Kidney epithelial cell (primary cell): ENCODE data around the gene CHST11. TPM values are rescaled to one million over a fixed set of nuclear protein-coding genes. Genes with fewer than 3 reads are reported as not detected.

Experiments
- DNase-seq: peaks from one replicate; pipeline ENCODE4 v3.0.0-alpha.2; 2010; ENCODE audit warnings: low read depth
- H3K27me3 ChIP-seq: 2 replicates; pipeline ENCODE4 v1.6.0; 2011; ENCODE audit warnings: low read length; ENCODE audit not compliant: control insufficient read depth, insufficient read depth
- H3K36me3 ChIP-seq: 2 replicates; pipeline ENCODE4 v1.5.1; 2011; ENCODE audit warnings: low read length; ENCODE audit not compliant: control insufficient read depth, insufficient read depth
- H3K4me3 ChIP-seq: 2 replicates; pipeline ENCODE4 v1.5.1; 2011; ENCODE audit warnings: low read depth, mild to moderate bottlenecking, control low read depth, low read length
- total RNA-seq: library from RNA; depleted of rRNA; stranded (reverse); fragments of >200 nt; gene quantifications from 2 replicates; pipeline ENCODE4 v1.2.3, GENCODE V29; 2015
- TF ChIP-seq, protein P1 (sequence below): IDR thresholded peaks from 2 replicates; pipeline ENCODE4 v1.5.1; 2011; ENCODE audit warnings: mild to moderate bottlenecking, moderate library complexity, low read length, control low read depth, inconsistent platforms; ENCODE audit not compliant: insufficient read depth, poor library complexity, severe bottlenecking

CHST11 gene
- total RNA-seq, 1 donor from 2014 or later = 32.6 TPM

DNA sequence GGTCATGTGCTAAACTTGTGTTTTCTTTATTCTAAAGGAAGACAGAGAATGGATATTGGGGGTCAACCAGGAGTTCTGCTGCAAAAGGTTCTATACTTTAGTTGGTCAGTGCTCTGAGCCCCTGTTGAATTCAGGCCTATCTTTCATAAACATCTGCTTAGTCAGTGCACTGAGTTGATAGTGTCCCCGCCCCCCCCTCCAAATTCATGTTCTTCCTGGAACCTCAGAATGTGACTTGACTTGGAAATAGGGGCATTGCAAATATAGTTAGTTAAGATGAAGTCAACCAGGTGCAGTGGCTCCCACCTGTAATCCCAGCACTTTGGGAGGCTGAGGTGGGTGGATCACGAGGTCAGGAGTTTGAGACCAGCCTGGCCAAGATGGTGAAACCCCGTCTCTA, 23.3 kb downstream of the CHST11 start:
- TF ChIP-seq, protein P1, sequence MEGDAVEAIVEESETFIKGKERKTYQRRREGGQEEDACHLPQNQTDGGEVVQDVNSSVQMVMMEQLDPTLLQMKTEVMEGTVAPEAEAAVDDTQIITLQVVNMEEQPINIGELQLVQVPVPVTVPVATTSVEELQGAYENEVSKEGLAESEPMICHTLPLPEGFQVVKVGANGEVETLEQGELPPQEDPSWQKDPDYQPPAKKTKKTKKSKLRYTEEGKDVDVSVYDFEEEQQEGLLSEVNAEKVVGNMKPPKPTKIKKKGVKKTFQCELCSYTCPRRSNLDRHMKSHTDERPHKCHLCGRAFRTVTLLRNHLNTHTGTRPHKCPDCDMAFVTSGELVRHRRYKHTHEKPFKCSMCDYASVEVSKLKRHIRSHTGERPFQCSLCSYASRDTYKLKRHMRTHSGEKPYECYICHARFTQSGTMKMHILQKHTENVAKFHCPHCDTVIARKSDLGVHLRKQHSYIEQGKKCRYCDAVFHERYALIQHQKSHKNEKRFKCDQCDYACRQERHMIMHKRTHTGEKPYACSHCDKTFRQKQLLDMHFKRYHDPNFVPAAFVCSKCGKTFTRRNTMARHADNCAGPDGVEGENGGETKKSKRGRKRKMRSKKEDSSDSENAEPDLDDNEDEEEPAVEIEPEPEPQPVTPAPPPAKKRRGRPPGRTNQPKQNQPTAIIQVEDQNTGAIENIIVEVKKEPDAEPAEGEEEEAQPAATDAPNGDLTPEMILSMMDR = no peak
- no peak for DNase-seq
- no peaks in the 10 kb centered on the region for H3K36me3 ChIP-seq
- no peaks in the 10 kb centered on the region for H3K27me3 ChIP-seq
- H3K4me3 ChIP-seq = no peak overlapping the region

DNA sequence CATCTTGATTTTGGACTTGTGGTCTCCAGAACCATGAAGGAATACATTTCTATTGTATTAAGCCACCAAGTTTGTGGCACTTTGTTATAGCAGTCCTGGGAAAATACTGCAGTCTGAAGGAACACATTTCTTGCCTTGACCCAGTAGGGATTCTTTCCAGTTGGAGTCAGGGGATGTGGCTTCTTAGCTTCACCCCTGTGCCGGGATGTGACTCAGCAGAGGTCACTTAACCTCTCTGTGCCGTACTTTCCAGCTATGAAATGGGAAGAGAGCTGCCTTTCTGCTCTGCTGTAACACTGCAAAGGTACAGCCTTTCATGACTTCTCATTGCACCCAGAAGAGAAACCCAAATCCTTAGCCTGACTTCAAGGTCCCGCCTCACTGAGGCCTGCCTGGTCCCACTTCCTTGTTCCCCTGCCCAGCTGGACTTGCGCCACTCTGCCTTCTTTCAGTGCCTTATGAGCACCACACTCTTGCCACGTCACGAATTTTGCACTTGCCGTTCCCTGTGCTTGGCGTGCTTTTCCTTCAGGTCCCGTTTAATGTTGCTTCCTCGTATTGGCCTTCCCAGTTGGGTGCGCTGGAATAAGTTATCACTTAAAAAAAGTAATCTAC, 24.2 kb downstream of the CHST11 start:
- Histone ChIP-seq H3K4me3 (no peak overlapping the region), H3K27me3 (no peaks in the 10 kb centered on the region), H3K36me3 (no peaks in the 10 kb centered on the region)
- DNase-seq = no peak
- TF ChIP-seq, protein P1 = no peak

DNA sequence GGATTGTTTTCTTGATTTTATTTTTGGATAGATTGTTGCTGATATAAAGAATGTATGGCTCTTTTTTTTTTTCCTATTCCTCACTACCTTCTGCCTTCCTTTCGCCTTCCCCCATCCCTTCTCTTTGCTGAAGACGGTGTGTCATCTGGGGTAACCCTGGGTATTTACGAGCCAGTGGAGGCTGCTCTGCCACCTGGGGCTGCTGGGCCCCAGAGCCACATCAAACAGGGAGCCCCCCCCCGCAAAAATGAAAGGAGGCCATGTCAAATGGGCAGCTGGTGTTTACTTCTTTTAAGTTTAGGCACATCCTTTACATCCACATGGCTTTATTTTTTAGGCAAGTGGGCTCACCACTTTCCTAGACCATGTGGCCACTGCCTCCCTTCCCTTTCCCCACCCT, 25.4 kb downstream of the CHST11 start:
- DNase-seq = no peak
- Histone ChIP-seq H3K27me3 (no peaks in the 10 kb centered on the region), H3K4me3 (no peak overlapping the region), H3K36me3 (no peaks in the 10 kb centered on the region)
- TF ChIP-seq, protein P1 = no peak

DNA sequence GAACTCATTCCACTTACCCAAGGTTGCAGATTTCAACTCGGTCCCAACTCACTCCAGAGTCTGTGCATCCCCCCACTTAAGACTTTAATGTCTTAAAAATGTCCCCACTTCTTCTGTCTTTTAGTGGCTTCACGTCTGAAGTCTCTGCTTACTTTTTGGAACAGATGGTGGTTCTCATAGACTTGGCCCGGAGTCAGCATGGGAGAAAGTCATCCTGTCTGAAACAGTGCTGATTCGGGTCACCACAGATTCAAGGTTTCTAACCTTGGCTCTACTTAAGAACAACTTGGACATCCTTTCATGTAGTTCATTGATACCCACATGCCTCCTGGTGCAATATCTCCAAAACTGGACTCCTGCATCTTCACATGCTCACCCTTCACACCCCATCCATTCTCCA, 26.0 kb downstream of the CHST11 start:
- DNase-seq = no peak
- Histone ChIP-seq H3K27me3 (no peaks in the 10 kb centered on the region), H3K36me3 (no peaks in the 10 kb centered on the region), H3K4me3 (no peak overlapping the region)
- TF ChIP-seq, protein P1 = no peak

DNA sequence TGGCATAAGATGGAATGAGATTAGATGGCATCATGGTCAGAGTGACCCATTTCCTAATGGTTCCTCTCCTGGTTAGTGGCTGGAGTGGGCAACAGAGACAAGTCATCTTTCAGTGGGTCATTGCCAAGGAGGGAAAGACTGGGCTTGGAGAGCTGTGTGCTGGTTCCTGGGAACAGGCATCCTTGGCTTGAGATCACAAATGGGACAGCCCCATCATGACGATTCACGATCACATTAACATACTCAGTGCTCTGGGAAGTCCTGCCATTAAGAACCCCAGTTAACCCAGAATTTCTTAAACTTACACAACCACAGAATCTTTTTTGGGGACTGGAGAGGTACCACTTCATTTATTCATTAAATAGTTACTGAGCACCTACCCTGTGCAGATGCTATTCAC, 27.3 kb downstream of the CHST11 start:
- Histone ChIP-seq H3K4me3 (no peak overlapping the region), H3K27me3 (no peaks in the 10 kb centered on the region), H3K36me3 (no peaks in the 10 kb centered on the region)
- TF ChIP-seq, protein P1 = no peak
- no peak for DNase-seq
